Ovary (tissue), 3 donors: Measurements from ENCODE around the gene KCNK7.

ENCODE experiments used
- CTCF ChIP-seq, 3 donors: fragments of 450-650 bp in 2 of 3; fragments of 200-600 bp in 1 of 3; IDR thresholded peaks; one replicate each; pipeline versions ENCODE4 v1.5.1 to v1.8.0; 2016 to 2022; ENCODE audit warnings: antibody characterized with exemption in 3 of 3, mild to moderate bottlenecking in 1 of 3
- EP300 ChIP-seq: sonication (generic); formaldehyde crosslinking; IDR thresholded peaks from one replicate; pipeline ENCODE4 v1.6.1; 2017; ENCODE audit warnings: antibody characterized with exemption
- POLR2A ChIP-seq: fragments of 450-650 bp; IDR thresholded peaks from one replicate; pipeline ENCODE4 v1.6.1; 2017; ENCODE audit warnings: antibody characterized with exemption, mild to moderate bottlenecking, moderate library complexity
- donor health status: DM: no; HTN: no; CAD: no.

- TF ChIP-seq CTCF (IDR thresholded peaks at IDR 0.05) (no peak), POLR2A (no peak), EP300 (no peak)
These were observed 19.9 kb downstream of the KCNK7 start, which contains the start of gene EHBP1L1 for GRCh38 chr11:65575568-65576231.
